ENCODE measurements around the gene FRRS1L. TPM values are rescaled to one million over a fixed set of nuclear protein-coding genes. Genes with fewer than 3 reads are reported as not detected.

The FRRS1L gene
- total RNA-seq, 1 donor from 2014 or later, result not detected

- H3K4me3 Mint-ChIP-seq (ENCODE audit: low read depth), result no peak overlapping the region
- H3K9me3 Mint-ChIP-seq, result peaks cover 11% of the 10 kb centered on the region
- peaks cover 14% of the 10 kb centered on the region for H3K4me1 Mint-ChIP-seq (ENCODE audit: low read depth)
- peaks cover 68% of the 10 kb centered on the region for H3K27me3 Mint-ChIP-seq (ENCODE audit: low read depth)
- peaks cover 4% of the 10 kb centered on the region for H3K36me3 Mint-ChIP-seq (ENCODE audit: low read depth)
- intact Hi-C loops (cut with micrococcal nuclease), result no loop called here
- no peak overlapping the region for H3K27ac Mint-ChIP-seq
- no peak for DNase-seq (ENCODE audit: low spot score)
These were observed 667 bp upstream of the FRRS1L start for GRCh38 chr9:109167716-109168115.

DNA sequence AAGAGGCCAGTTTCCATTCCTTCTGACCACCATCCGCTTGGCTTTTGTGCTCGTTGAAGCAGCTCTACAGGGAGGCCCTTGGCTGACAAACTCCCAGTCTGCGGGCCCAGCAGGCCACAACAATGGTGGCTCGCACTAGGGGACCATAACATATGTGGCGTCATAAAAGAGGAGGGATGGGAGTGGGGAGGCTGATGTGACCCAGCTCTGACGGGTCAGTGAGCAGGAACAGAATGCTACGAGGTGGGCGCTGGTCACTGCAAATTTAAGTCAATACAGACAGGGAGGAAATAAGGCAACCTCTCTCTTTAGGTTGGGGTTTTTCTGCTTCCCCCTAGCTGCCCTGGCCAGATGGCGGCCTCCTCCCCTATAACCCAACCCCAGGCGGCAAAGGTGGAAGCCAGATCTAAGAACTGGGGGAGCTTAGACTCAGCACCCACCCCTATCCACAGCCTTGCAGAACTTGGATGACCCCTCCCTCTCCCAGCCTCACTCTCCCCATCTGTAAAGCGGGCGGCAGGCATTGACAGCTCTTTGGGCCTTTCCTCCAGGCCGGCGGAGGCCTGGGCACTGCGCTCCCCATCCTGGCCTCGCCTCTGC is 778 bp downstream of the FRRS1L start:
- Mint-ChIP-seq H3K36me3 (ENCODE audit: low read depth) (peaks cover 4% of the 10 kb centered on the region), H3K4me3 (ENCODE audit: low read depth) (no peak overlapping the region), H3K27me3 (ENCODE audit: low read depth) (peaks cover 67% of the 10 kb centered on the region), H3K9me3 (peaks cover 11% of the 10 kb centered on the region), H3K27ac (no peak overlapping the region), H3K4me1 (ENCODE audit: low read depth) (peaks cover 9% of the 10 kb centered on the region)
- intact Hi-C loops (cut with micrococcal nuclease), result no loop called here
- DNase-seq (ENCODE audit: low spot score), result no peak

DNA sequence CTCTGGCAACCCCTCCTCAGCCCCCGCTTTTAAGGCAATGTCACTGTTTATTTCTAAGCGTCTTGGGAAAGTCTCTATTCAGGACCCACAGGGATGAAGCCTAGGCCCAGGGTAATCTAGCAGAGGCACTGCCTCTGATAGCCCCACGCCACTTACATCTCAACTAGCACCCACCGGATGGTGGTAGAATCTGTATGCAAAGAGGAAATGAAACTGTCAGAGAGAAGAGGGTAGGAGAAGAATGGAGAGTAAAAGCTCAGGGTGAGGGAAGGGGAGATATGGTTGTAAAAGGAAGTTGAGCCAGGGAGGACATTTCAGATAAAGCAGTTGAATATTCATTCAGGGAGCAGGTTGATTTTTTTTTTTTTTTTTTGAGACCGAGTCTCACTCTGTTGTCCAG is 3.0 kb downstream of the FRRS1L start:
- Mint-ChIP-seq H3K4me3 (ENCODE audit: low read depth) (no peak overlapping the region), H3K9me3 (peaks cover 11% of the 10 kb centered on the region), H3K4me1 (ENCODE audit: low read depth) (peaks cover 9% of the 10 kb centered on the region), H3K27ac (no peak overlapping the region), H3K27me3 (ENCODE audit: low read depth) (peaks cover 60% of the 10 kb centered on the region), H3K36me3 (ENCODE audit: low read depth) (peaks cover 4% of the 10 kb centered on the region)
- intact Hi-C loops (cut with micrococcal nuclease), result no loop called here
- DNase-seq (ENCODE audit: low spot score), result no peak

DNA sequence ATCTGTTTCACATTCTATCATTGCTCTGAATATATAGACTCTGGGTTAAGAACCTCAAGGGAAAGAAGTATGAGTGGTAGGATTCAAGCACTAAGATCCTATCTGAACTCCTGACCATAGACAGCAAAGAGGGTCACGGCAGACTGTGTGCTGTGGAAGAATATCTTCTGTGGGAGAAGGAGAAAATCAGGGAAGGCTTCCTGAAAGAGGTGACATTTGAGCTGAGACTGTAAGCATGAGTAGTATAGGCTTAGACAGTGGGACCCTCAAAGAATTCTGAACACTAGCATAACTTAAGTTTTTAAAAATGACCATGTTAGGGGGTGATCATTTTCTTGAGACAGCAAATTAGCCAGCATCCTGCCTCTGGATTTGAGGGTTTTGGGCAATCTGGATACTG is 3.9 kb downstream of the FRRS1L start:
- DNase-seq (ENCODE audit: low spot score), result no peak
- Mint-ChIP-seq H3K36me3 (ENCODE audit: low read depth) (peaks cover 4% of the 10 kb centered on the region), H3K27ac (no peak overlapping the region), H3K27me3 (ENCODE audit: low read depth) (peaks cover 59% of the 10 kb centered on the region), H3K4me3 (ENCODE audit: low read depth) (no peak overlapping the region), H3K4me1 (ENCODE audit: low read depth) (peaks cover 8% of the 10 kb centered on the region), H3K9me3 (peaks cover 11% of the 10 kb centered on the region)
- intact Hi-C loops (cut with micrococcal nuclease), result no loop called here

- intact Hi-C loops (cut with micrococcal nuclease), result no loop called here
- H3K9me3 Mint-ChIP-seq, result peaks cover 11% of the 10 kb centered on the region
- H3K36me3 Mint-ChIP-seq (ENCODE audit: low read depth), result peaks cover 4% of the 10 kb centered on the region
- peaks cover 58% of the 10 kb centered on the region for H3K27me3 Mint-ChIP-seq (ENCODE audit: low read depth)
- H3K4me3 Mint-ChIP-seq (ENCODE audit: low read depth), result no peak overlapping the region
- no peak overlapping the region for H3K27ac Mint-ChIP-seq
- peaks cover 7% of the 10 kb centered on the region for H3K4me1 Mint-ChIP-seq (ENCODE audit: low read depth)
- no peak for DNase-seq (ENCODE audit: low spot score)
These were observed 4.4 kb downstream of the FRRS1L start for GRCh38 chr9:109162677-109163076.

DNA sequence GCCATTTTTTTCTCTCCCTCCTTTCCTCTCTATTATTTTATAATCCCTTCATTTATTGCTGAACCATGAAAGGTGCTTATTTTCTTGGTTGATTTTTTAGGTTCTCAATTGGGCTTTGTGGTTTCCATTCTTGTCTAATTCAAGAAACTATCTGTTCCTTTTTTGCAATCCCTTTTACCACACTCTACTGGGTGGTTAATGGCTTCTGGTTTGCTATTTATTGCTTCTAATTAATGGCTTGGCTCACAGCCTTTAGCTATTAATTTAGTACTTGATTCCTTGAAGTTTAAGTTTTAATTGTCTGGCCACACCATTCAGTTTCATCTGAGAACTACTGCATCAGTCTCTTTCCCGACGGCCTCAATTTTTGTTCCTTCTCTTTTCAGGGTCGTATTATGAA is 5.6 kb downstream of the FRRS1L start:
- Mint-ChIP-seq H3K4me1 (ENCODE audit: low read depth) (peaks cover 4% of the 10 kb centered on the region), H3K9me3 (peaks cover 11% of the 10 kb centered on the region), H3K4me3 (ENCODE audit: low read depth) (no peak overlapping the region), H3K27me3 (ENCODE audit: low read depth) (peaks cover 52% of the 10 kb centered on the region), H3K27ac (no peak overlapping the region), H3K36me3 (ENCODE audit: low read depth) (peaks cover 4% of the 10 kb centered on the region)
- intact Hi-C loops (cut with micrococcal nuclease), result no loop called here
- no peak for DNase-seq (ENCODE audit: low spot score)

- no peak overlapping the region for H3K4me3 Mint-ChIP-seq (ENCODE audit: low read depth)
These were observed 7.5 kb downstream of the FRRS1L start for GRCh38 chr9:109159583-109159982.

GRCh38 chr9:109158651-109159050 is 8.4 kb downstream of the FRRS1L start:
- Mint-ChIP-seq H3K4me1 (ENCODE audit: low read depth) (no peaks in the 10 kb centered on the region), H3K27ac (no peak overlapping the region), H3K27me3 (ENCODE audit: low read depth) (peaks cover 38% of the 10 kb centered on the region), H3K9me3 (peaks cover 13% of the 10 kb centered on the region), H3K4me3 (ENCODE audit: low read depth) (no peak overlapping the region), H3K36me3 (ENCODE audit: low read depth) (no peaks in the 10 kb centered on the region)
- no peak for DNase-seq (ENCODE audit: low spot score)
- intact Hi-C loops (cut with micrococcal nuclease), result no loop called here

More at GRCh38 chr9:109159583-109159982, 7.5 kb downstream of the FRRS1L start:
- H3K27ac Mint-ChIP-seq, result no peak overlapping the region
- peaks cover 38% of the 10 kb centered on the region for H3K27me3 Mint-ChIP-seq (ENCODE audit: low read depth)
- H3K36me3 Mint-ChIP-seq (ENCODE audit: low read depth), result no peaks in the 10 kb centered on the region
- no peak for DNase-seq (ENCODE audit: low spot score)
- H3K9me3 Mint-ChIP-seq, result peaks cover 3% of the 10 kb centered on the region
- intact Hi-C loops (cut with micrococcal nuclease), result no loop called here
- H3K4me1 Mint-ChIP-seq (ENCODE audit: low read depth), result peaks cover 4% of the 10 kb centered on the region

- no peaks in the 10 kb centered on the region for H3K36me3 Mint-ChIP-seq (ENCODE audit: low read depth)
- no peaks in the 10 kb centered on the region for H3K4me1 Mint-ChIP-seq (ENCODE audit: low read depth)
- no peak for DNase-seq (ENCODE audit: low spot score)
- H3K27ac Mint-ChIP-seq, result no peak overlapping the region
- peaks cover 16% of the 10 kb centered on the region for H3K9me3 Mint-ChIP-seq
- H3K4me3 Mint-ChIP-seq (ENCODE audit: low read depth), result no peak overlapping the region
- peaks cover 26% of the 10 kb centered on the region for H3K27me3 Mint-ChIP-seq (ENCODE audit: low read depth)
- intact Hi-C loops (cut with micrococcal nuclease), result no loop called here
These were observed 10.3 kb downstream of the FRRS1L start for GRCh38 chr9:109156708-109157107.

DNA sequence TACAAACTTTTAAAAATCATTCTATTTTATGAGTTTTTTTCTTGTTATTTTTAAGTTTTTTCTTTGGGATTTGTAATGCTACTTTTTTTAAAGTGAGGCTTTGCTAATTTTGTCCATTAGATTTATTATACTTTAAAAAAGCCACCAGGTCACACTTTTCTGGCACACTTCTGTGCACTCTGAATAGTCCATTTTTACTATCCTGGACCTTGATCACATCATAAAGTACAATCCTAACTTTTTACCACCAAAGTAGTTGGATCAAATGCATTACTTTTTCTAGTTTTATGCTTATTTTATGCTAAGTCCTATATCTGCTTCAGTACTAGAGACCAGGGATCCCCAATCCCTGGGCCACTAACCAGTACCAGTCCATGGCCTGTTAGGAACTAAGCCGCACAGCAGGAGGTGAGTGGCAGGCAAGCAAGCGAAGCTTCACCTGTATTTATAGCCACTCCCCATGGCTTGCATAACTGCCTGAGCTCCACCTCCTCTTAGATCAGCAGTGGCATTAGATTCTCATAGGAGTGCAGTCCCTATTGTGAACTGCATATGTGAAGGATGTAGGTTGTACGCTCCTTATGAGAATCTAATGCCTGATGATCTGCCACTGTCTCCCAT is 16.0 kb downstream of the FRRS1L start:
- H3K27me3 Mint-ChIP-seq (ENCODE audit: low read depth), result peaks cover 26% of the 10 kb centered on the region
- no peaks in the 10 kb centered on the region for H3K36me3 Mint-ChIP-seq (ENCODE audit: low read depth)
- H3K4me1 Mint-ChIP-seq (ENCODE audit: low read depth), result no peaks in the 10 kb centered on the region
- H3K27ac Mint-ChIP-seq, result no peak overlapping the region
- intact Hi-C loops (cut with micrococcal nuclease), result no loop called here
- H3K9me3 Mint-ChIP-seq, result peaks cover 16% of the 10 kb centered on the region
- no peak for DNase-seq (ENCODE audit: low spot score)
- H3K4me3 Mint-ChIP-seq (ENCODE audit: low read depth), result no peak overlapping the region

DNA sequence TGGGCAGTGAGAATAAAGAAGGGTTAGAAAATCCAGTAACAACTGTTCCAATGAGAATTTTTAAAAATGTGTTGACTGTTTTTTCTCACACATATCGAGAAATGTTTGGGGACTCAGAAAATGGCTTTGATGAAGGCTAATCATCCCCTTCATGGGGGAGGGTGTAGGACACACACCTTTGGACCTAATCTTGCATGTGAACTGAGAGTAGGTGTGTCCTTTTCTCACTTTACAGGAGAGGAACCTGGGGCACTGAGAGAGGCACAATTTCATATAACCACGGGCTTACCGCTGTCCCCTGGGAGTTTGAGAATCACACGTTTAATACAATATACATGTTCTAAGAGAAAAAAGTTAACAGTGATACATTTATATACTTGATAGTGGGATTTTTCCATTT is 17.3 kb downstream of the FRRS1L start:
- intact Hi-C loops (cut with micrococcal nuclease), result no loop called here
- H3K9me3 Mint-ChIP-seq, result peaks cover 14% of the 10 kb centered on the region
- H3K36me3 Mint-ChIP-seq (ENCODE audit: low read depth), result no peaks in the 10 kb centered on the region

GRCh38 chr9:109149089-109149488 is 18.0 kb downstream of the FRRS1L start:
- Mint-ChIP-seq H3K27ac (no peak overlapping the region), H3K9me3 (peaks cover 8% of the 10 kb centered on the region), H3K4me3 (ENCODE audit: low read depth) (no peak overlapping the region), H3K4me1 (ENCODE audit: low read depth) (peaks cover 2% of the 10 kb centered on the region), H3K36me3 (ENCODE audit: low read depth) (no peaks in the 10 kb centered on the region), H3K27me3 (ENCODE audit: low read depth) (peaks cover 21% of the 10 kb centered on the region)
- DNase-seq (ENCODE audit: low spot score), result no peak
- intact Hi-C loops (cut with micrococcal nuclease), result no loop called here

More for the DNA sequence above, 17.3 kb downstream of the FRRS1L start:
- Mint-ChIP-seq H3K4me1 (ENCODE audit: low read depth) (no peaks in the 10 kb centered on the region), H3K27me3 (ENCODE audit: low read depth) (peaks cover 27% of the 10 kb centered on the region), H3K27ac (no peak overlapping the region), H3K4me3 (ENCODE audit: low read depth) (no peak overlapping the region)
- no peak for DNase-seq (ENCODE audit: low spot score)

DNA sequence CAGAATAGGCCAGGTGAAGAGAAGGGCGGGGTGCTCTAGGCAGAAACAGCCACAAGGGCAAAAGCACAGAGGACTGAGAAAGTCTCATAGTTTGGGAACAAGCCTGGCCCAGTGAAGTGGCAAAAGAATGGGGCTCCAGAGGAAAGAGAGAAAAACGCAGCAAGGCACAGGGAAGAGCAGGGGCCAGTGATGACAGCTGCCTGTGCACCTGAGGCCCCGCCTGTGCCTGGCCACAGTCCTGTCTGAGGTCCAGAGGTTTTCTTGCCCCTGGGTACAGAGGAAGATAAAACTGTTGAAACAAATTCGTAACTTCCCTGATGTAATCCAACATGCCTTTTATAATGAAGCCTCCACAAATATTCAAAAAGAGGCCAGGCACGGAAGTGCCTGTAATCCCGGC is 22.0 kb downstream of the FRRS1L start:
- H3K27ac Mint-ChIP-seq, result no peak overlapping the region
- no peak overlapping the region for H3K4me3 Mint-ChIP-seq (ENCODE audit: low read depth)
- H3K4me1 Mint-ChIP-seq (ENCODE audit: low read depth), result peaks cover 4% of the 10 kb centered on the region
- no peak for DNase-seq (ENCODE audit: low spot score)
- intact Hi-C loops (cut with micrococcal nuclease), result no loop called here
- H3K9me3 Mint-ChIP-seq, result no peaks in the 10 kb centered on the region
- peaks cover 31% of the 10 kb centered on the region for H3K27me3 Mint-ChIP-seq (ENCODE audit: low read depth)
- H3K36me3 Mint-ChIP-seq (ENCODE audit: low read depth), result no peaks in the 10 kb centered on the region
